IMR-90 (cell line): ENCODE data around the gene WARS2. TPM values are rescaled to one million over a fixed set of nuclear protein-coding genes. Genes with fewer than 3 reads are reported as not detected.

Source experiments
- ATAC-seq: fragments of 200-7000 bp; cut with Tn5 transposase; 2 replicates; pipeline ENCODE4 v1.9.1; 2020; ENCODE audit warnings: low read depth, mild to moderate bottlenecking, moderate library complexity
- BruUV-seq: library from RNA; stranded (reverse); fragments of 400-500 nt; replicated peaks from 2 replicates; lab custom pipeline; 2021; lab: Mats Ljungman, UMichigan
- CTCF ChIA-PET: fragments of 300-600 bp; formaldehyde crosslinking; extraction: SDS; loops from one replicate; lab custom pipeline; 2021; ENCODE audit warnings: antibody characterized with exemption; lab: Yijun Ruan, JAX
- POLR2A ChIA-PET: fragments of 300-600 bp; sonication (Branson Sonifier 250); formaldehyde crosslinking; loops from one replicate; lab custom pipeline; 2022; ENCODE audit warnings: antibody characterized with exemption; ENCODE audit not compliant: unreplicated experiment; lab: Charles Lee
- DNase-seq: peaks from one replicate; pipeline ENCODE4 v3.0.0; 2013
- H2AFZ ChIP-seq: replicated peaks from 2 replicates; pipeline ENCODE3; 2013; ENCODE audit warnings: low read length, mild to moderate bottlenecking; ENCODE audit not compliant: poor library complexity
- H2AK5ac ChIP-seq: 2 replicates; pipeline ENCODE4 v1.6.1; 2013; ENCODE audit warnings: low read depth, low read length, inconsistent platforms
- H2AK9ac ChIP-seq: replicated peaks from 2 replicates; pipeline ENCODE3; 2013; ENCODE audit warnings: mild to moderate bottlenecking, low read depth, low read length, moderate library complexity; ENCODE audit not compliant: poor library complexity
- H2BK120ac ChIP-seq: 2 replicates; pipeline ENCODE4 v1.6.1; 2013; ENCODE audit warnings: low read depth, low read length, inconsistent platforms
- H2BK15ac ChIP-seq: 3 replicates; pipeline ENCODE4 v1.6.1; 2013; ENCODE audit warnings: low read depth, low read length, inconsistent platforms
- H2BK20ac ChIP-seq: 2 replicates; pipeline ENCODE4 v1.6.1; 2013; ENCODE audit warnings: low read depth, mild to moderate bottlenecking, inconsistent platforms, low read length, moderate library complexity
- H2BK5ac ChIP-seq: 2 replicates; pipeline ENCODE4 v1.6.1; 2013; ENCODE audit warnings: mild to moderate bottlenecking, low read depth, low read length, inconsistent platforms; ENCODE audit not compliant: poor library complexity, severe bottlenecking
- H3K14ac ChIP-seq: replicated peaks from 2 replicates; pipeline ENCODE4 v1.6.1; 2013; ENCODE audit warnings: low read depth, low read length, inconsistent platforms
- H3K18ac ChIP-seq: 2 replicates; pipeline ENCODE4 v1.6.1; 2013; ENCODE audit warnings: low read depth, low read length, control low read depth
- H3K23ac ChIP-seq: 2 replicates; pipeline ENCODE4 v1.6.1; 2013; ENCODE audit warnings: low read depth, low read length, inconsistent platforms
- H3K27ac ChIP-seq: 2 replicates; pipeline ENCODE4 v1.5.1; 2013; ENCODE audit warnings: mild to moderate bottlenecking, control low read depth, low read length; ENCODE audit not compliant: insufficient read depth
- H3K27me3 ChIP-seq: 2 replicates; pipeline ENCODE4 v1.6.1; 2013; ENCODE audit warnings: low read length; ENCODE audit not compliant: control insufficient read depth, insufficient read depth
- H3K36me3 ChIP-seq: 2 replicates; pipeline ENCODE4 v1.6.1; 2013; ENCODE audit warnings: low read length, mixed read lengths; ENCODE audit not compliant: control insufficient read depth, insufficient read depth
- H3K4ac ChIP-seq: 2 replicates; pipeline ENCODE4 v1.6.1; 2013; ENCODE audit warnings: low read depth, low read length, inconsistent platforms
- H3K4me1 ChIP-seq: 2 replicates; pipeline ENCODE4 v1.6.1; 2013; ENCODE audit warnings: low read length, mixed read lengths; ENCODE audit not compliant: control insufficient read depth, insufficient read depth
- H3K4me2 ChIP-seq: 2 replicates; pipeline ENCODE4 v1.6.1; 2013; ENCODE audit warnings: low read depth, mild to moderate bottlenecking, control low read depth, low read length, moderate library complexity
- H3K4me3 ChIP-seq: 2 replicates; pipeline ENCODE4 v1.5.1; 2013; ENCODE audit warnings: low read depth, mild to moderate bottlenecking, control low read depth, low read length, moderate library complexity; ENCODE audit not compliant: insufficient read depth
- H3K56ac ChIP-seq: 2 replicates; pipeline ENCODE4 v1.6.1; 2013; ENCODE audit warnings: low read length, inconsistent platforms; ENCODE audit not compliant: insufficient read depth; ENCODE audit errors: extremely low read depth
- H3K79me1 ChIP-seq, 2 experiments: 2 replicates each; pipeline ENCODE4 v1.6.1; 2013; ENCODE audit warnings: low read length in 2 of 2, inconsistent platforms in 1 of 2, low read depth in 1 of 2
- H3K9ac ChIP-seq: 2 replicates; pipeline ENCODE4 v1.6.1; 2013; ENCODE audit warnings: low read depth, low read length, control low read depth
- H3K9me1 ChIP-seq: 2 replicates; pipeline ENCODE4 v1.6.1; 2013; ENCODE audit warnings: low read length, inconsistent platforms; ENCODE audit not compliant: insufficient read depth
- H3K9me3 ChIP-seq: 2 replicates; pipeline ENCODE4 v1.6.1; 2013; ENCODE audit warnings: low read length; ENCODE audit not compliant: control insufficient read depth, insufficient read depth
- H4K20me1 ChIP-seq: 2 replicates; pipeline ENCODE4 v1.6.1; 2013; ENCODE audit warnings: low read length, inconsistent platforms; ENCODE audit not compliant: insufficient read depth
- H4K5ac ChIP-seq: 2 replicates; pipeline ENCODE4 v1.6.1; 2013; ENCODE audit warnings: mild to moderate bottlenecking, low read depth, low read length, control low read depth
- H4K8ac ChIP-seq, 2 experiments: 2 replicates each; pipeline ENCODE4 v1.6.1; 2013; ENCODE audit warnings: low read depth in 2 of 2, low read length in 2 of 2, control low read depth in 1 of 2, inconsistent platforms in 1 of 2
- H4K91ac ChIP-seq: 2 replicates; pipeline ENCODE4 v1.6.1; 2013; ENCODE audit warnings: low read depth, low read length, inconsistent platforms; ENCODE audit not compliant: insufficient read depth
- MXI1 ChIP-seq: IDR thresholded peaks from 2 replicates; pipeline ENCODE4 v1.6.1; 2012; ENCODE audit warnings: low read depth, mild to moderate bottlenecking, low read length, moderate library complexity, borderline replicate concordance
- NFE2L2 ChIP-seq: fragments of 150-350 bp; IDR thresholded peaks from 2 replicates; pipeline ENCODE4 v1.6.1; 2016; ENCODE audit warnings: low read depth, mild to moderate bottlenecking, low read length
- POLR2A ChIP-seq: IDR thresholded peaks from 2 replicates; pipeline ENCODE4 v1.6.1; 2012; ENCODE audit warnings: mild to moderate bottlenecking, low read depth, low read length
- RAD21 ChIP-seq: IDR thresholded peaks from 2 replicates; pipeline ENCODE4 v1.6.1; 2012; ENCODE audit warnings: low read length, improper control_type of control experiment
- SMC3 ChIP-seq: fragments of 150-350 bp; IDR thresholded peaks from 2 replicates; pipeline ENCODE4 v1.6.1; 2016; ENCODE audit warnings: low read depth, mild to moderate bottlenecking, antibody characterized with exemption, low read length, moderate library complexity
- WGBS, 2 experiments: methylation state at CpG; one replicate each; pipeline versions ENCODE4 v1.1.5 to v1.1.7; 2013; ENCODE audit warnings: missing lambda C conversion rate in 2 of 2; ENCODE audit not compliant: insufficient read length in 1 of 2; ENCODE audit errors: extremely low coverage in 2 of 2; 5-methylcytosine and 5-hydroxymethylcytosine counted together
- dilution Hi-C: fragments of 300-500 bp; cut with HindIII; formaldehyde crosslinking; loops from one replicate; pipeline ENCODE4 v1.14.3; 2018; ENCODE audit warnings: low sequenced_read_pairs; ENCODE audit not compliant: unreplicated experiment
- in situ Hi-C: fragments of 300-500 bp; cut with MboI; formaldehyde crosslinking; loops from 3 replicates; pipeline ENCODE4 v1.14.3; 2019; ENCODE audit warnings: low sequenced_read_pairs, inconsistent platforms, mixed read lengths
- intact Hi-C: fragments of 100-400 bp; cut with micrococcal nuclease; formaldehyde crosslinking; loops from 2 replicates; pipeline ENCODE4 v1.10.0; 2022
- polyA plus RNA-seq, 3 experiments: library from polyadenylated mRNA; depleted of rRNA; stranded (reverse); fragments of >200 nt; gene quantifications; 2 replicates each; pipeline ENCODE4 v1.2.3, GENCODE V29; 2012; ENCODE audit warnings: low replicate concordance in 1 of 3
- total RNA-seq: library from RNA; depleted of rRNA; stranded (reverse); fragments of >200 nt; gene quantifications from 2 replicates; pipeline ENCODE4 v1.2.3, GENCODE V29; 2012
- TF ChIP-seq, protein P1 (sequence below): fragments of 150-350 bp; IDR thresholded peaks from 2 replicates; pipeline ENCODE4 v1.6.1; 2016; ENCODE audit warnings: low read depth, mild to moderate bottlenecking, low read length, moderate library complexity, borderline replicate concordance
- TF ChIP-seq, protein P2 (sequence below): conservative IDR thresholded peaks from 2 replicates; pipeline ENCODE4 v1.5.1; 2012; ENCODE audit warnings: mild to moderate bottlenecking, low read depth, low read length, improper control_type of control experiment

WARS2 gene
- total and polyA plus RNA-seq, 2 of the 4 experiments (the other 2 are of a cell fraction), result 5.7 to 20.3 TPM

DNA sequence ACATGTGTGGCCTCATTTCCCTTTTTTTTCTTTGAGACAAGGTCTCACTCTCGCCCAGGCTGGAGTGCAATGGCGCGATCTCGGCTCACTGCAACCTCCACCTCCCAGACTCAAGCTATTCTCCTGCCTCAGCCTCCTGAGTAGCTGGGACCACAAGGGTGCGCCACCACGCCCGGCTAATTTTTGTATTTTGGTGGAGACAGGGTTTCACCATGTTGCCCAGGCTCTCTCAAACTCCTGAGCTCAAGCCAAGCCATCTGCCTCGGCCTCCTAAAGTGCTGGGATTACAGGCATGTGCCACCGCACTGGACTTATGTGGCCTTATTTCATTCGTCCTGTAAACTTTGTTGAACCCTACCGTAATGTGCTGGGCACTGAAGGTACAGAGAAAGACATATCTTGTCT lies 569 bp upstream of the WARS2 start:
- intact Hi-C loops, result loop anchor here (5.0 kb wide), 3 partner anchors 136 to 994 kb away; partner anchors contain the start of gene HAO2

More for the DNA sequence above, 569 bp upstream of the WARS2 start:
- ATAC-seq (no peak), DNase-seq (no peak)
- no peak overlapping the region for H3K18ac ChIP-seq
- dilution Hi-C loops, result no loop called here
- H3K14ac ChIP-seq, result peak overlapping the region; percentile 61; the same call in 1 of the 2 replicates
- H2BK120ac ChIP-seq, result no peak overlapping the region; the same call in 1 of the 2 replicates
- no peaks in the 10 kb centered on the region for H3K27me3 ChIP-seq
- peak overlapping the region; percentile 77 for H3K4ac ChIP-seq
- 96% methylated on average over 4 of the region's 11 CpGs; no CpG with 5 or more reads in 1 of the 2 experiments for WGBS, 2 experiments
- H3K79me1 ChIP-seq, result peaks cover 5 to 29% of the 10 kb centered on the region in 2 experiments; a peak in 3 of 4 replicates
- no peaks in the 10 kb centered on the region for H3K36me3 ChIP-seq
- H3K9me1 ChIP-seq, result peaks cover 5% of the 10 kb centered on the region; the same call in 1 of the 2 replicates
- in situ Hi-C loops, result no loop called here
- peak overlapping the region; percentile 61 for H3K4me2 ChIP-seq
- H3K27ac ChIP-seq, result no peak overlapping the region
- H2AK9ac ChIP-seq, result peak overlapping the region; percentile 52
- no peak overlapping the region for H2BK5ac ChIP-seq
- ChIA-PET CTCF (interaction anchor here (1.1 kb wide), 1 partner anchor 36 kb away, joined by 5 read pairs; no protein-coding TSS in a partner anchor), POLR2A (interaction anchor here (0.6 kb wide), 1 partner anchor 187 kb away, joined by 4 read pairs; no protein-coding TSS in a partner anchor)
- 0 out of 2 replicates have a peak overlapping the region, but pooled peaks have one; percentile 69 for H3K56ac ChIP-seq
- H2AFZ ChIP-seq, result peak overlapping the region; percentile 66
- peak overlapping the region; percentile 56 for H4K5ac ChIP-seq
- H4K8ac ChIP-seq, result peak overlapping the region; percentile 86
- H3K4me1 ChIP-seq, result peaks cover 3% of the 10 kb centered on the region
- H2BK15ac ChIP-seq, result no peak overlapping the region
- no peak for TF ChIP-seq SMC3
- no peak for TF ChIP-seq RAD21
- TF ChIP-seq NFE2L2, result no peak
- TF ChIP-seq POLR2A, result no peak
- TF ChIP-seq, protein P1, sequence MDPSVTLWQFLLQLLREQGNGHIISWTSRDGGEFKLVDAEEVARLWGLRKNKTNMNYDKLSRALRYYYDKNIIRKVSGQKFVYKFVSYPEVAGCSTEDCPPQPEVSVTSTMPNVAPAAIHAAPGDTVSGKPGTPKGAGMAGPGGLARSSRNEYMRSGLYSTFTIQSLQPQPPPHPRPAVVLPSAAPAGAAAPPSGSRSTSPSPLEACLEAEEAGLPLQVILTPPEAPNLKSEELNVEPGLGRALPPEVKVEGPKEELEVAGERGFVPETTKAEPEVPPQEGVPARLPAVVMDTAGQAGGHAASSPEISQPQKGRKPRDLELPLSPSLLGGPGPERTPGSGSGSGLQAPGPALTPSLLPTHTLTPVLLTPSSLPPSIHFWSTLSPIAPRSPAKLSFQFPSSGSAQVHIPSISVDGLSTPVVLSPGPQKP, result no peak
- TF ChIP-seq, protein P2, sequence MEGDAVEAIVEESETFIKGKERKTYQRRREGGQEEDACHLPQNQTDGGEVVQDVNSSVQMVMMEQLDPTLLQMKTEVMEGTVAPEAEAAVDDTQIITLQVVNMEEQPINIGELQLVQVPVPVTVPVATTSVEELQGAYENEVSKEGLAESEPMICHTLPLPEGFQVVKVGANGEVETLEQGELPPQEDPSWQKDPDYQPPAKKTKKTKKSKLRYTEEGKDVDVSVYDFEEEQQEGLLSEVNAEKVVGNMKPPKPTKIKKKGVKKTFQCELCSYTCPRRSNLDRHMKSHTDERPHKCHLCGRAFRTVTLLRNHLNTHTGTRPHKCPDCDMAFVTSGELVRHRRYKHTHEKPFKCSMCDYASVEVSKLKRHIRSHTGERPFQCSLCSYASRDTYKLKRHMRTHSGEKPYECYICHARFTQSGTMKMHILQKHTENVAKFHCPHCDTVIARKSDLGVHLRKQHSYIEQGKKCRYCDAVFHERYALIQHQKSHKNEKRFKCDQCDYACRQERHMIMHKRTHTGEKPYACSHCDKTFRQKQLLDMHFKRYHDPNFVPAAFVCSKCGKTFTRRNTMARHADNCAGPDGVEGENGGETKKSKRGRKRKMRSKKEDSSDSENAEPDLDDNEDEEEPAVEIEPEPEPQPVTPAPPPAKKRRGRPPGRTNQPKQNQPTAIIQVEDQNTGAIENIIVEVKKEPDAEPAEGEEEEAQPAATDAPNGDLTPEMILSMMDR, result 0 out of 2 replicates have a peak, but pooled peaks have one; percentile 7
- TF ChIP-seq MXI1, result no peak
- TSS peak; percentile 31 for BruUV-seq
- H4K91ac ChIP-seq, result 0 out of 2 replicates have a peak overlapping the region, but pooled peaks have one; percentile 4
- H3K9me3 ChIP-seq, result no peaks in the 10 kb centered on the region
- peak overlapping the region; percentile 81 for H2AK5ac ChIP-seq
- H3K23ac ChIP-seq, result no peak overlapping the region
- no peaks in the 10 kb centered on the region for H4K20me1 ChIP-seq
- H2BK20ac ChIP-seq, result no peak overlapping the region
- peak overlapping the region; percentile 52 for H3K4me3 ChIP-seq
- peak overlapping the region; percentile 56; the same call in 1 of the 2 replicates for H3K9ac ChIP-seq
